GM19468 (cell line): Measurements from ENCODE around the gene CDH2.

Experiments
- ATAC-seq: cut with Tn5 transposase; IDR thresholded peaks from one replicate; pipeline ENCODE4 v1.9.1; 2021; ENCODE audit warnings: mild to moderate bottlenecking, moderate library complexity, moderate number of reproducible peaks; ENCODE audit not compliant: unreplicated experiment; ENCODE audit errors: extremely low read depth

CDH2 gene

DNA sequence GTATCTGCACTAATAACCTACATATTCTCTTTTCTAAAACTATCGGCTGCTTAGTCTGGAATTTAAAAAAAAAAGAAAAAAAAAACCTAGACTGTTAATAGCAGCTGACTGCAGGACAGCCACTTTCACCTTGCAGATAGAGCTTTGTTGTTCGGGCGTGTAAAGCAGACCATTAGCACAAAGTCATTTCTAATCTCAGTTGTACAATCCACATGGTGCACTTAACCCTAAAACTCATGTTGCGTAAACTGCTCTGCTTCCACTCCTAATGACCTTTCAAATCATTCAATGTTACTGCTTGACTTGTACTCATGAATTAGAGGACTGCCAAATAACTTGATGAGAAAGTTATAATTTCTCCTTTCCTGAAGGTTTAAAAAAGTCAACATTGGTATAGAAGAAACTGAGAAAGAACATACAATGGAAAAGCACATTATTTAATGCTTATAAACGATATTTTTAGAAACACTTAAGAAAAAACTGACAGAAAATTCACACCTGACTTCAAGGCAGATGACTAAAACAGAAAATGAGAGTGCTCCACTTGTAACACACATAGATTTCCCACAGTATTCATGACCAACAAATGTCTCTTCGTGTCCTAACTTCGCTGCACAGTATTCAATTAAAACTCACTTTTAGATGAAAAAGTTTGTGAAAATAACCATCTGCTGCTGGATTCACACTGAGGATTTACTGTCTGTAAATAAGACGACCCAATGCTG, 2.6 kb downstream of the CDH2 start:
- ATAC-seq = no peak

DNA sequence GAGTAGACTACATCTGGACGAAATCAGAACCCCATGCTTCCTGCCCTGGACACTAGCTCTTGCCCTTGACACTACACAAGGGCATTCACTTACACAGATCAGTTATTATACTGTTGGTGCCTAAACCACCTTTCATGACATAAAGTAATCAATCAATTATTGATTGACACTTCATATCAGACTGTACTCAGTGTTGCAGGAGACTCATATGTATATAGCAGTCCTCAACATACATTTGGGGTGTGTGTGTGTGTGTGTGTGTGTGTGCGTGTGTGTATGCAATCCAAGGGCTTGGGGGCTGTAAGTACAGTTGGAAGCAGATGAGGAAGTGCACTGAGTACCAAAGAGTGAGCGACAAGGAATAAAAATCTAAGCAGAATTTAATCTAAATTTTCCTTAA, 5.1 kb downstream of the CDH2 start:
- ATAC-seq = no peak

DNA sequence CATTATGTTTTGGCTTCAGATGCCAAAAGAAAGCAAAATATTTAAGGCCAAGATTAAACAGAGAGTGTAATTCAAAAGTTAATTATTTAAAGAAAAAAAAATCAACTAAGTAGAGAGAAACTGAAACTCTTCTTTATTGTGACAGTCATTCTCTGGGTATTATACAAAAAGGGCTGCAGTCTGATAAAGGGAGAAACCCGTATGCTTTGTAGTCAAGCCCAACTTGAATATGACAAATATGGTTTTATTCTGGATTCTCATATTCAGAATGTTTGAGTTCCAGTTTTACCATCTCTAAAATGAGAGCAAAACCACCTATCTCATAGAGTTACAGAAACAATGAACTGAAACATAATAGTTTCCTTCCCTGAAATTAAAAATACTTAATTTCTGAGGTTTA, 8.2 kb downstream of the CDH2 start:
- ATAC-seq = no peak

DNA sequence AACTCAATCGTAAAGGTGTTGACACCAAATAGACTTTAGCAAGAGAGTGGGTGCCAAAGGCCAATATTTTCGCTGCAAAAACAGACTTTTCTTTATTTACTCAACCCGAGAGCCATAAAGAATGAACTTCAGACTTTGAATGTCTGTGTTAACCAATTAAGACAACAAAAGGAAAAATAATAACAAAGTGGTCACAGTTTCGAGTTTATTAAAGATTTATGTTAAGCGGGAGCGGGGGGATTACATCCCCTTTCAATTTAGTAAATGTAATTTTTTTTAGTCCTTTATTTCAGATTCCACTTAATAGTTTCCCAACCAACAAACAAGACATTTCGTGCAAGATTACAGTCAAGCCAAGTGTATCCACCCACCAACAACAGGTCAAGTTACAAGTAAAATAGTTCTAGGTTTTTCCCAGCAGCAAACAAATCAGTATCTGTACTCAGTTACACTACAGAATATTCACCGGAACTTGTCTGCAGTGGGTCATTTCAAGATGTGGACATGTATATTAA, 9.0 kb downstream of the CDH2 start:
- no peak for ATAC-seq

DNA sequence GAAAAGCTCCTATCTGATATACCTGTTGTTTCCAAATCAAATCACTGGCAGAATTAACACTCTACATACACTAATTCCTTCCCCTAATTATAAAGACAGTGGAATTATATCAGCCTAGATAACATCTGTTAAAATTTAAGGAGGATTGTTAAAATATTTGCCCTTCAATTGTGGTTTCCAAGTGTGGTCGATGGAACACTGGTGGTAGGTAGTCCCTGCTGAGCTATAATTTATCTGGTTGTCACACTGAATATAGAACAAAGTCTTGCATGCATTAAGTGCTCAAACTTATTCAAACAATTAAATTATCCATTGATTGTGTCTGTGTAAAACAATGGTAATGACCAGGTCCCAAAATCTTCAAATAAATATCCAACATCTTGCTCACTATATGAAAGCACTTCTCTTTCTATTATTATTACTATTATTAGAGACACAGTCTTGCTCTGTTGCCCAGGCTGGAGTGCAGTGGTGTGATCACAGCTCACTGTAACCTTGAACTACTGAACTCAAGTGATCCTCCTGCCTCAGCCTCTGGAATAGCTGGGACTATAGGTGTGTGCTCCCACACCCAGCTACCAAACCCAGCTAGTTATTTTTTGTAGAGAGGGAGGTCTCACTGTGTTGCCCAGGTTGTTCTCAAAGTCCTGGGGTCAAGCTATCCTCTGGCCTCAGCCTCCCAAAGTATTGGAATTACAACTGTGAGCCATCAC, 12.0 kb downstream of the CDH2 start:
- no peak for ATAC-seq

DNA sequence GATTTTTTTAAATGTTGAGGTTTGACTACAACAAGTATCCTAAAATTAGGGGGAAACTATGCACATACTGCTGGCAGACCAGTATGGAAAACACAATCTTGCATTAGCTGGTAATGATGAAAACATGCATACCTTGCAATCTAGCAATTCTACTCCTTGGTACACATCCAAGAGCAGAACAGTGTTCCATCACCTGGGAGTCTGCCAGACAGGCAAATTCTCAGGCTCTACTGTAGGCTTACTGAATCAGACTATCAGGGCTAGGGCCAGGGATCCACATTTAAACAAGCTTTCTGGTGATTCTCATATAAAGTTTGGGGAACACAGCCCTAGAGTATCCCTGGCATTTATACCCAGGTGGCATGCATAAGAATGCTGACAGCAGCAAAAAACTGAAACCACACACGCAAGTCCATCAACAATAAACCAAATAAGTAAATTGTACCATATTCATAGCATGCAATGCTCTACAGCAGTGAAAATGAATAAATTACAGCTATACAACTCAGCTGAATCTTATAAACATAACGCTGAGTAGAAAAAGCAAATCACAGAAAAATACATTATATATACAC, 13.6 kb downstream of the CDH2 start:
- ATAC-seq = no peak

DNA sequence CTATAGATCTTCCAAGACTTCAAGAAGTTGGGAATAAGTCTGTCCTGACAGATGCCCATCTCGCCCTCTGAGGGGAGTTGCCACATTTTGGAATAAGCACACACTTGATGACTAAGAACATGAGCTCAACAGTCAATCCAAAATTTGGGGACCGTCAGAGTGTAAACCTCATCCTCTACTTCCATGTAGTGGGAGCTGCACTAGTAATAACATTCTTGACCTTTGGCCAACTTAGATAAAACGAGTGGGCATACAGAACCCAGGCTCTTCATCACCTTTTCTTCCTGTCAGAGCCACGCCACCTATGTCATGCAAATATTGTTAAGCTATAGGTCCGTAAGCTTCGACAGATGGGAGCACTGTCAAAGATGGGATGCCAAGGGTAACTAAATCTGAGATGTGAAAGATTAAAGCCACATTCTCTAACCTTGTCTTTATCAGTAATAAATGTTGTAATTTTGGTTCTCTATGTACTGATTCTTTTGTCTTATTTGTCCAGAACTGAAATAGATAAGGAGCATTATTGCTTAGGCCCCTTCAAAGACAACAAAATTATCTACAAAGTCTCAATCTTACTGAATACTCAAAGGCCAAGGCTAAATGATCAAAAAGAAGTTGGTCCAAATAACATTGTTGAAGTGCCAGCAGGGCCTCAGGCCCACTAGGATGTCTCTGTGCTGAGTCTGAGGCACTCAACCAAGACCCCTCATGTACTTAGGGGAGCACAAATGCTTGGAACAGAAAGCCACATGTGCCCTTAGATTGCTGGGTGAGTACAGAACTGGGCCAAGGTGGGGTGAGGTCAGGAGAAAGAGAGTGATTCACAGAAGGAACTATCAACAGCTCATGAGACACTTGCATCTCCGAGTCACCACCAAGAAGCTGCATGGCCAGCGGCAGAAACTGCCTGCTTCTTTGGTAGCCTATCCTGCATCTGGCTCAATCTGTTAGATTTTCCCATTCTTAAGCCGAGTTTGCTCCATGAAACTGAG, 15.0 kb downstream of the CDH2 start:
- ATAC-seq = no peak

DNA sequence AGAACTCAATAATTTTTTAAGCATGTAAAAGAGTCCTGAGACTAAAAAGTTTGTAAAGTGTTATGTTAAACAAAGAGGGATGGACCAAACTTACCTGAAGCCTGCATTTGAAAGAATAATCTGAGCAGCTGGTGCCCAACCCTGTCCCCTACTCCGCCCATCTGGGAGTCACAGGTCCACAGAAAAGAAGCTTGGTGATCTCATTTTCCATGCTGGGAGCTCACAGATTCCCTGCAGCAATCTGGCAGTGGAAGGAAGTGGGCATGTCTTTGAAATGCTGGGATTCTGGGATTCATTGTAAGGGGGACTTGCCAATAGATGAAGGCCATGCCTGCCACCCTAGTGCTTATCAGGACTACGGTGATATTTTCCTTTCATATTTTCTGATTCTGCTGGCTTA, 17.9 kb downstream of the CDH2 start:
- no peak for ATAC-seq

DNA sequence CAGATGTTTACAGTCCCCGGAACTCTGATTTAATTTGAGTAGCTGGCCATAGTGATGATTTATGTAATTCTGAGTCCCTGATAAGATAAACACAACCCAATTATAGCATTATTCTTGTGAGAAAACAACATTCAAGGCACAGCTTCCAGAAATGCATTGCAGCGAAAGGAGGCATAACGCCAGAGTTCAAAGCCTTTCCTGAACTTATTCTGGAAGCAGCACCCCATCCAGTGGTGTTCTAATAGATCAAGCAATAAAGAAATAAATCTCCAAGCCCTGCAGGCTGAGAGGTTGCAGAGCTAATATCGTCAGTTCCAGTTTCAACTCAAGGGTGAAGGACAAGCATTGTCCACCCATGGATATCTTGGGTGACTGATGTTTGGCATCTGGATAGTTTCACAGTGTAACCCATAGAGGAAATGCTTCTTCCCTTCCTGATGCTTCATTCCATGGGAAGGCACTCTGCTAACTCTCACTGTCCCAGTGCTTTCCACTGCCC, 18.8 kb downstream of the CDH2 start:
- no peak for ATAC-seq

DNA sequence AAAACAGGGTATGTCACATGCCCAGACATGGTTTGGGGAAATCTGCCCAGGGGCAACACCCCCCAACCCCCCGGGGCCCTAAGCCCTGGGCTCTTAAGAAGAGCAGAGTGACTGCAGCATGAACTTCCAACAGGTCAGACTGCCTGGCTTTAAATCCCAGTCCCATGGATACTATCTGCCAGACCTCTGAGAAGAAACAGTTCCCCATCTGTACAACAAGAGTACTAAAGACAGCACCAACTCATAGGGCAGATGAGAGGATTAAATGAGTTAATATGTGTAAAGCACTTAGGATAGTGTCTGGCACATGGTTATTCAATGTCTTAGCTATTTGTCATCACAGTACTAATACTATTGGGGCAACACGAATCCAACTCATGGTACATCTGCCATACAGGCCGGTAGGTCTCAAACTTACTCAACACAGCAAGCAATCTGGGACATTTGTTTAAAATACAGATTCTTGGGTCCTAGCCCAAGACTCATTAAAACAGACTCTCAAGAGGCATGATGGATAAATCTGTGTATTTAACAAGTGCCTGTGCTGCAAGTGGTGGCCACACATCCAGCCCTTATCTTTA, 23.4 kb downstream of the CDH2 start:
- no peak for ATAC-seq

DNA sequence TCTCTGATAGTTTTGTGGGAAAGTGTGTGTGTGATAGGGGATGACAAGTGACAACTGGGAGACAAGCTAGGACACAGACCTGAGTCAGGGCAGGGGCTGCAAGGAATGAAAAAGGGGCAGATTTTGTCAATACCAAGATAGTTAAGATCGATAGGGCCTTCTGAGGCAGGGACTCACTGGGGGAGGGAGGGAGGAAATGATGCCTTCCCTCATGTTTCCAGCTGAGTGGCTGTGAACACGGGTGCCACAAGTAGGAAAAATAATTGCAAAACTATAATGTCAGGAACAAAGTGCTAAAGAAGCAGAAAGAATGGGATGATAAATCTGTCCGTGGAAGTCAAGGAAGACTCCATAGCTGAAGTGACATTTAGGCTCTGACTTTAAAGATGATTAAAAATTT, 24.2 kb downstream of the CDH2 start:
- no peak for ATAC-seq

DNA sequence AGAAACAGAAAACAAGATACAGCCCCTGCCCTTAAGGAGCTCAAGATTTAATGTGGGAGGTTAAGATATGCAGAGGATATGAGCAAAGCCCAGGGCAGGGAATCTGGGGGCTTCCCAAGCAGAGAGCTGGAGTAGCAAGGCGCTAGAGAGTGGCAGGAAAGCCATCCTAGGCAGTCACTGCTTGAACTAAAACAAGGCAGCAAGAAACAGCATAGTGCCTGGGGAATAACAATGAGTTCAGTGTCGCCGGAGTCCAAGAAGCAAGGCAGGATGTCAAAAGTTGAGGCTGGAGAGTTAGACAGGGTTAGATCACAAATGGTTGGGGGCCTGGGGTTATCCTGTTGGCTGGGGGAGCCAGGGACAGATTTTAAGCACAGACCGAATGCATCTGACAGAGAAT, 24.6 kb downstream of the CDH2 start:
- ATAC-seq = no peak

DNA sequence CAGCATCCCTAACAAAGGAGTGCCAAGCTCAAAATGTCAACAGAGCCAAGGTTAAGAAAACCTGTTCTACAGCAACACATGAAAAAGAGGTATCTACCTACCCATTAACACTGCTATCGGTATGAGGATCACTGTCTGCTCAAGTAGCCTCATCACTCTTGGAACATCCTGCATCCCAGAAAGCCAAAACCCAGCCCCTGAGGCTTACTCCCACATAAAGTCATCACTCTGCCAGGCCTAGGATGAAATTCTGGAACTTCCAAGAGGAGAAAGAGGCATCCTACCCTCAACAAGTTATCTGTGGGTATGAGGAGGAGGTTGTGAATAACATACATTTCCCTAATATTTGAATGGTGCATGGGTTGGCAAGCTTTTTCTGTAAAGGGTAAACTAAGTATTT, 25.5 kb downstream of the CDH2 start:
- no peak for ATAC-seq

DNA sequence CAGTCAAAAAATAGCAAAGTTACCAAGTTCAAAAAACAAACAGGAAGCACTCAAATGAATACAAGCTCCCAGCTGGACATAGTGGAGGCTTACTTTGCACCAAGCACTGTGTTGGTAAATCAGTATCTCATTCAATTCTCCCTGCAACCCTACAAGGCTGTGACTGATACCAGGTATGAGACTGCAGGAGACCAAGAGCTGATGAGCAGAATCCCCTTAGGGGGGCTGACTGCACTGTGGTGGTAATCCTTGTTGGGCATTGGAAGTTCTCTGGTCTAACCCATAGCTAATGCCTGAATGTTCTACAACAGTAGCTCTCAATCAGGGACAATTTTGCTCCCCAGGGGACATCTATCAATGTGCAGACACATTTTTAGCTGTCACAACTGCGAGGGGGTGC, 26.0 kb downstream of the CDH2 start:
- ATAC-seq = no peak

DNA sequence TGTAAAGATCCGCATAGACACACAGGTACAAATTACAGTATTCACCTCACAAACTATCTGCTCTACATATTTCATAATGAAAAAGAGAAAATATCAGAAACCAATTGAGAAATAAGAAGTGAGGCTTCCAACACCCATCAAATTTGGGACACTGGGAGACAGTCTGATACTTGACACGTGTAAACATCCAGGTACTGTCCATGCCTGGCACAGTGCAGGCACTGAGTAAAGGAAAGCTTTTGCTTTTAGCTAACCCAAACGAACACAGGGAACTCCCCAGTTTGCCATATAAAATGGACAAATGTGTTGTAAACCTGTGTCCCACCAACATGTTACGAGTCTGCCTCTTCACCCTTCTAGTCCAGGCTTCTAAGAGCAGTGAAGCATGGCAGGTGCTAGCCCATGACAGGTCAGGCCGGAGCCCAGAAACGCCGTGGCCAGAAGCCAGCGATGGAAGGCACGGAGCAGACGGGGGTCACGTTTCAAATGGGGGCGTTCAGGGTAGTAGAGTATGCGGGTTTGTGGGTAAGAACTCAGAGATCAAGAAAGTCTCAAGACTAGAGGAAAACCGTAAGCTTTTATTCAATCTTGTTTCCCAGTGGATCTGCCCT, 27.0 kb downstream of the CDH2 start:
- ATAC-seq = no peak

DNA sequence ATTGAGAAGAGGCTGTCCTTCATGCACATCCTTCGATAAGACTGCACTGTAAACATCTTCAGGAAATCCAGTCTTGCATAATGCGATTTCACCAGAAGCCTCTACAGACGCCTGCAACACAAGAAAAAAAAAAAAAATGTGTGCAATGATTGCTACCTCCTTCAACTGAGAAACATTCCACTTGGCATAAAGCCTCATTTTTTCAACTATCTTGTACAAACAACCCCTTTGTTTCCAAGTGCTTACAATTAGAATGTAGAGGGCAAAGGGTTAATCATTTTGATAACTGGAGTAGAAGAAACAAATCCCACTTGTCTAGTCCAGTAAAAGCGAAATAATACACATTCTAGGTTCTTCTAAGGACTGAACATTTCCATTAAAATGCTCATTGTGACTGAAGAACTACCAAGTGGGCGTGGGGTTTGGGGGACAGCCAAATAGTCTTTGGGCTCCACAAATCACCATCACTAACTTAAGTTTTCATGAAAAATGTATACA, 29.2 kb downstream of the CDH2 start:
- ATAC-seq = no peak

DNA sequence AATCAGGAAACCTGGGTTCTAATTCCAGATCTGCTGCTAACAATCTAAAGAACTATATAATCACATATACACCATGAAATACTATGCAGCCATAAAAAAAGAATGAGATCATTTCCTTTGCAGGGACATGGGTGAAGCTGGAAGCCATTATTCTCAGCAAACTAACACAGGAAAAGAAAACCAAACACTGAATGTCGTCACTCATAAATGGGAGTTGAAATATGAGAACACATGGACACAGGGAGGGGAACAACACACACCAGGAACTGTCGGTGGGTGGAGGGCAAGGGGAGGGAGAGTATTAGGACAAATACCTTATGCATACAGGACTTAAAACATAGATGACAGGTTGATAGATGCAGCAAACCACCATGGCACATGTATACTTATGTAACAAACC, 33.2 kb downstream of the CDH2 start:
- ATAC-seq = no peak

DNA sequence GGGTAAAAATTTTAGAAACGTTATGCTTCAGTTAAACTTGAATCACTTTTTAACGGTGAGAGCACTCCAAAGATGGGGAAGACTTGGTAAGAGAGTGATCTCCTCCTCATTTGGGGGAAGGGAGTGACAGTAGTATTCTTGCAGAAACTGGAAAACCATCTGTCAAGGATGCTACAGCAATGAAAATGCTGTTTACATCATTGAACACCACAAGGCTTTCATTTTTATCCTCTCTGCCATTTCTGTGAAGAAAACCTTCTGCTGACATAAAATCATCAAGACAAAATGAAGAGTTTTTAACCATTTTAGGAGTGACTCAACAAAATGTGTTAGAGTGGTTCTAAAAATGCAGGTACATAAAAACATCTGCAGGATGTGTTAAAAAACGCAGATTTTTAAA, 38.1 kb downstream of the CDH2 start:
- ATAC-seq = no peak

DNA sequence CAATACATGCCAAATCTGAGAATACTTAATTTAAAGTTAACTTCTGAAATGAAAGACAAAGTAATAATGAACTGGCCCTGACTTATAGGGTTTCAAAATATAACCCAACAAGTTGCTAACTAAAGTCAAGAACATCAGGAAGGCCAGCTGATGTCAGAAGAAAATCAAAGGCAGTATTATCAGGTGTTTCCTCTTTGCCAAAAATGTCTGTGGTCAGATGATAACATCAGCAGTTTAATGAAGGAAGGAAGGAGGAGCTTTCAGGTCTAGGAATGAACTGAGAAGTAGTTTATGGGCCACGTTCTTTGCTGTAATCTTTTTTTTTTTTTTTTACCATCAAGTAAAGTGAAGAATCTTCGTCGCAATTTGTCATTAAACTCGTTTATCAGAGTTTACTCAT, 40.9 kb downstream of the CDH2 start:
- no peak for ATAC-seq
